Mesodermal cell (in vitro differentiated cells): ENCODE data around the gene THAP3.

ENCODE experiments used
- H3K27ac ChIP-seq: 2 replicates; pipeline ENCODE4 v1.7.0; 2013; ENCODE audit warnings: mild to moderate bottlenecking, low read depth, low read length, moderate library complexity; ENCODE audit not compliant: severe bottlenecking
- H3K36me3 ChIP-seq: 2 replicates; pipeline ENCODE4 v1.7.1; 2013; ENCODE audit warnings: mild to moderate bottlenecking, low read length, moderate library complexity; ENCODE audit not compliant: control insufficient read depth, insufficient read depth
- H3K4me1 ChIP-seq: one replicate; pipeline ENCODE4 v1.7.1; 2013; ENCODE audit warnings: mild to moderate bottlenecking, low read length; ENCODE audit not compliant: insufficient read depth, control insufficient read depth, poor library complexity, severe bottlenecking
- H3K4me3 ChIP-seq: 2 replicates; pipeline ENCODE4 v1.7.0; 2013; ENCODE audit warnings: low read length, control low read depth, mild to moderate bottlenecking; ENCODE audit not compliant: insufficient read depth, poor library complexity, severe bottlenecking; ENCODE audit errors: extremely low read depth
- H3K9me3 ChIP-seq: 2 replicates; pipeline ENCODE4 v1.7.1; 2013; ENCODE audit warnings: mild to moderate bottlenecking, low read length, moderate library complexity; ENCODE audit not compliant: control insufficient read depth
- WGBS, 2 experiments: methylation state at CpG; one replicate each; pipeline ENCODE4 v1.1.5; 2013; ENCODE audit warnings: missing lambda C conversion rate in 2 of 2; ENCODE audit not compliant: insufficient coverage in 2 of 2; 5-methylcytosine and 5-hydroxymethylcytosine counted together

The THAP3 gene

GRCh38 chr1:6584126-6585080 lies 40.3 kb upstream of the THAP3 start:
- WGBS, 2 experiments: 89 to 92% methylated on average over 17 to 18 of the region's 21 CpGs
- Histone ChIP-seq H3K36me3 (peaks cover 27% of the 10 kb centered on the region), H3K27ac (no peak overlapping the region), H3K4me3 (no peak overlapping the region), H3K9me3 (no peaks in the 10 kb centered on the region), H3K4me1 (peaks cover 15% of the 10 kb centered on the region)

GRCh38 chr1:6585081-6585722 lies 39.5 kb upstream of the THAP3 start:
- H3K4me3 ChIP-seq: no peak overlapping the region
- H3K4me1 ChIP-seq: peaks cover 14% of the 10 kb centered on the region
- H3K27ac ChIP-seq: no peak overlapping the region
- H3K9me3 ChIP-seq: no peaks in the 10 kb centered on the region
- peaks cover 35% of the 10 kb centered on the region for H3K36me3 ChIP-seq
- 91 to 93% methylated on average over 11 to 12 of the region's 12 CpGs for WGBS, 2 experiments

GRCh38 chr1:6585841-6586240 lies 38.8 kb upstream of the THAP3 start:
- 91 to 99% methylated on average over 4 to 7 of the region's 7 CpGs for WGBS, 2 experiments
- peaks cover 41% of the 10 kb centered on the region for H3K36me3 ChIP-seq
- no peak overlapping the region for H3K27ac ChIP-seq
- H3K9me3 ChIP-seq: no peaks in the 10 kb centered on the region
- no peak overlapping the region for H3K4me3 ChIP-seq
- peaks cover 8% of the 10 kb centered on the region for H3K4me1 ChIP-seq

DNA sequence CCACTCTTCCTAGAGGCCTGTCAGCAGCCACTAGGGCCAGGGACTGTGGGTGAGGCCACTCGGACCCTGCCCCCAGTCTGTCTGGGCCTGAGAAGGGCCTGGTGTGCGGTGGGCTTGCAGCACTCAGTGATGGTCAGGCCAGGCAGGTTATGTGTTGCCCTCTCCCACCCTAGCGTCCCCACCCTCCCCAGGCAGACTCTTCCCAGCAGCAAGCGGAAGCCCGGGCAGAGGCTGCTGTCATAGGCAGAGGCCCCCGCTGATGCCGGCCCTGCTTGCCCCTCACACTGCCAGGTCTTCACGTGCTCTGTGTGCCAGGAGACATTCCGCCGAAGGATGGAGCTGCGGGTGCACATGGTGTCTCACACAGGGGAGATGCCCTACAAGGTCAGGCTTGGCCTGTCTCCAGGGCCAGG lies 38.3 kb upstream of the THAP3 start:
- H3K4me1 ChIP-seq: peaks cover 3% of the 10 kb centered on the region
- H3K36me3 ChIP-seq: peaks cover 47% of the 10 kb centered on the region
- H3K4me3 ChIP-seq: no peak overlapping the region
- H3K9me3 ChIP-seq: no peaks in the 10 kb centered on the region
- no peak overlapping the region for H3K27ac ChIP-seq
- WGBS, 2 experiments: 86 to 94% methylated on average over 9 to 11 of the region's 11 CpGs

DNA sequence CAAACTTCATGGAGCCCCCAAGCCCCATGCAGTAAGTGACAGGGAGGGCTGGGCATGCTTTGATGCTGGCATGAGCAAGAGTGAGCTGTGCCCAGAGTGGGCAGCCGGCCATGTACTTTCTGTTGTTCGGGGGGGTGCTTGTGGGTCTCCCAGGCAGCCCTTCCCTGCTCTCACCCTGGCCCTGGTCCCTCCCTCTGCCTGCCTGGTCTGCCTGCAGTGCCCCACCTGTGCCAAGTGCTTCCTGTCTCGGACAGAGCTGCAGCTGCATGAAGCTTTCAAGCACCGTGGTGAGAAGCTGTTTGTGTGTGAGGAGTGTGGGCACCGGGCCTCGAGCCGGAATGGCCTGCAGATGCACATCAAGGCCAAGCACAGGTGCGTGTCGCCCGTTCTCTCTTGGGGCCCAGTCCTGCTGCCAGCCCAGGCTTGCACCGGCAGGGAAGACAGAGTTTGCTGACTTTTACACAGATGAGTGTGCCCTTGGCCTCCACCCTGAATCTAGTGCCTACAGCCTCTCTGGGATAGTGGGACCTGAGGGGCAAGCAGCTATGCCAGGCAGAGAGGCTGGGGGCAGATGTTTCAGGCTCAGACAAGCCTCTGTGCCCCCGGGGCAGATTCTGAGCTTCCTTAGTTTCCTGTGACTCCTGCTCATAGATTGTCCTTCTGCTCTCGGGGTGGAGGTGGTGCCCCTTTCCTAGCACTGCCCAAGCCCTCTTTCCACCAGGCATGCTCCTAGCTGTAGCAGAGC lies 37.2 kb upstream of the THAP3 start:
- Histone ChIP-seq H3K36me3 (peaks cover 48% of the 10 kb centered on the region), H3K9me3 (no peaks in the 10 kb centered on the region)
- 95 to 98% methylated on average over 11 to 13 of the region's 13 CpGs for WGBS, 2 experiments

DNA sequence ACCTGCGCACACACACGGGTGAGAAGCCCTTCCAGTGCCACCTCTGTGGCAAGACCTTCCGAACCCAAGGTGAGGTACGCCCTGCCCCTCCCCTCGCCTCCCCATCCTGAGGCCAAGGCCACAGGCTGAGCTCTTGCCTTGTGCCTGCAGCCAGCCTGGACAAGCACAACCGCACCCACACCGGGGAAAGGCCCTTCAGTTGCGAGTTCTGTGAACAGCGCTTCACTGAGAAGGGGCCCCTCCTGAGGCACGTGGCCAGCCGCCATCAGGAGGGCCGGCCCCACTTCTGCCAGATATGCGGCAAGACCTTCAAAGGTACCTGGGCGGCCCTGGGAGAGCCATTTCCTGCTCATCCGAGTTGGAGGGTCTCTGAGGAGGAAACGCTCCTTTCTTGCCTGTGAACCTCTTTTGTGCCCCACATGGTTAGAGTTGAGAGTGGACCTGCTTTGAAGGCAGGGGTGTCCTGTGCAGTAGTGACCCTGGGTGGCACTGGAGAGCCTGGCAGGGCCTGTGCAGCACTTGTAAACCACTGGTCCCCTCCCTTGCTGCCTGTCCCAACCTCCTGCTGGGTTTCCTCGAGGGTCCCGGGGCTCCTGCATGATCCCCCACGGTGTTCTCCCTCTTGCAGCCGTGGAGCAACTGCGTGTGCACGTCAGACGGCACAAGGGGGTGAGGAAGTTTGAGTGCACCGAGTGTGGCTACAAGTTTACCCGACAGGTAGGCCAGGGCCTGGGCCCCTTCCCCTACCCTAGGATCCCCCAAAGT lies 36.4 kb upstream of the THAP3 start:
- no peak overlapping the region for H3K4me3 ChIP-seq
- H3K36me3 ChIP-seq: peaks cover 53% of the 10 kb centered on the region
- H3K4me1 ChIP-seq: no peaks in the 10 kb centered on the region
- WGBS, 2 experiments: 93 to 95% methylated on average over 16 to 19 of the region's 25 CpGs
- H3K27ac ChIP-seq: no peak overlapping the region
- H3K9me3 ChIP-seq: no peaks in the 10 kb centered on the region

More for the DNA sequence above, 37.2 kb upstream of the THAP3 start:
- Histone ChIP-seq H3K27ac (no peak overlapping the region), H3K4me3 (no peak overlapping the region), H3K4me1 (peaks cover under 1% of the 10 kb centered on the region)

- H3K36me3 ChIP-seq: peaks cover 60% of the 10 kb centered on the region
- no peaks in the 10 kb centered on the region for H3K9me3 ChIP-seq
- H3K4me1 ChIP-seq: no peaks in the 10 kb centered on the region
- H3K4me3 ChIP-seq: no peak overlapping the region
- no peak overlapping the region for H3K27ac ChIP-seq
- 90 to 93% methylated on average over 22 to 24 of the region's 24 CpGs for WGBS, 2 experiments
Measured at GRCh38 chr1:6588893-6589520, 35.7 kb upstream of the THAP3 start.

DNA sequence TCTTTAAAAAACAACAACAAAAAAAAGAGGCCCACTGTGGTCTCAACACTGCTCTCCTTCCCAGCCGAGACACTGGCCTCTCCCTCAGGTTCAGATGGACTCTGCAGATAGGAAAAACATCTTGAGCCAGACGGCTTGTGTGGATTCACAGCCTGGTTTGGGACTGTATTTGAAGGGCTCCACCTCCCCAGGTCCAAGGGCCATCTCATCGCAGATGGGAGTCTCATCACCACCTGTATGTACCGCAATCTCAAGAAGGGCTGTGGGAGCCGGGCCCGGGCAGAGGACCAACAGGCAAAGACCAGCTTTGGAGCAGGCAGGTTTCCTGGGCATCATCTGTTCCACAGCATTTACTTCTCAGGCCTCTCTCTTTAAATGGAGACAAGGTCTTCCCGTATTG lies 34.6 kb upstream of the THAP3 start:
- H3K4me3 ChIP-seq: no peak overlapping the region
- H3K4me1 ChIP-seq: no peaks in the 10 kb centered on the region
- no peak overlapping the region for H3K27ac ChIP-seq
- peaks cover 64% of the 10 kb centered on the region for H3K36me3 ChIP-seq
- H3K9me3 ChIP-seq: no peaks in the 10 kb centered on the region
- WGBS, 2 experiments: 86 to 91% methylated on average over 6 to 7 of the region's 7 CpGs

DNA sequence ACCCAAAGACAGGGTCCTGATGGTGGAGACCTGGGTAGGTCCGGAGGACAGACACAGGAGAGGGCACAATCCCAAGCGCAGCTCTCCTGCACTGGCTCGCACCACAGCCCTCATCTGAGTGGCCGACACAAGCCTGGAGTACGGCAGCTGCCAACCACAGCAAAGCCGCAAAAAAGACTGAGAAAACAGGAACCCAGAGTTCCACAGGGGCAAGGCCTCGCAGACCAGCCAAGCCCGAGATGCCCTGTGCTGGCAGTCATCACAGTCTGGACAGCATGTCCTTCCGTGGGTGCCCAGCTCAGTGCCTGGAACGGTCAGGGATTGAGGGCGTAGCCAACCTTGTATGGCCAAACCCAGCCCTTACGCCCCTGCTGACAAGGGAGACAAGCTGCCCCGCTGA lies 33.4 kb upstream of the THAP3 start:
- 91 to 97% methylated on average over 12 to 13 of the region's 13 CpGs for WGBS, 2 experiments
- H3K9me3 ChIP-seq: no peaks in the 10 kb centered on the region

DNA sequence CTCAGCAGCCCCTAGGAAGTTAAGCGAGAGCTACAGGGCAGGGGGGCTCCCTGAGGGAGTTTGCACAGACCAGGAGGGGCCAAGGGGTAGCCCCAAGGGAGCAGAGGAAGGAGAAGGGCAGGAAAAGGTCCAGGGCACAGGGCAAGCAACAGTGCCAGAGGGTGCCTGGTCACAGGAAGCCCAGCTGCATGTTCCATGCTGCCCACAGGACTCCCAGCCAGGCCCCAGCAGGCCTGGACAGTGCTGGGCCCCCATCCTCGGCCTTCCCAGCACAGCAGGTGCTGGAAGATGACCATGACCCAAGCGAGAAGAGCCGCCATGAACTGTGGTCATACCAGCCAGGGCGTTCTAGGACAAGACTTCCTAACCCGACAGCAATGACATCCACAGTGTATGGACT lies 33.0 kb upstream of the THAP3 start:
- 85 to 90% methylated on average over 5 to 6 of the region's 6 CpGs for whole genome bisulfite sequencing, 2 experiments
- peaks cover 79% of the 10 kb centered on the region for H3K36me3 ChIP-seq
- no peaks in the 10 kb centered on the region for H3K9me3 ChIP-seq
- no peak overlapping the region for H3K4me3 ChIP-seq
- H3K4me1 ChIP-seq: no peaks in the 10 kb centered on the region
- H3K27ac ChIP-seq: peak overlapping the region; percentile 23

More for the DNA sequence above, 33.4 kb upstream of the THAP3 start:
- Histone ChIP-seq H3K27ac (peak overlapping the region; percentile 23), H3K4me3 (no peak overlapping the region), H3K4me1 (no peaks in the 10 kb centered on the region), H3K36me3 (peaks cover 76% of the 10 kb centered on the region)
